Neural cell (in vitro differentiated cells): ENCODE measurements around the gene CCL2.

Experiments
- POLR2AphosphoS5 ChIP-seq: IDR thresholded peaks from 2 replicates; pipeline ENCODE4 v1.6.1; 2012
- SMC3 ChIP-seq: fragments of 450-650 bp; conservative IDR thresholded peaks from 2 replicates; pipeline ENCODE4 v1.6.1; 2014; ENCODE audit warnings: antibody characterized with exemption, mild to moderate bottlenecking, moderate library complexity; ENCODE audit not compliant: poor library complexity
- TAF1 ChIP-seq: IDR thresholded peaks from 2 replicates; pipeline ENCODE4 v1.6.1; 2012; ENCODE audit warnings: low read depth
- TF ChIP-seq, protein P1 (sequence below): fragments of 450-650 bp; IDR thresholded peaks from 2 replicates; pipeline ENCODE4 v1.5.1; 2014; ENCODE audit warnings: antibody characterized with exemption, mild to moderate bottlenecking, moderate library complexity; ENCODE audit not compliant: poor library complexity, severe bottlenecking

DNA sequence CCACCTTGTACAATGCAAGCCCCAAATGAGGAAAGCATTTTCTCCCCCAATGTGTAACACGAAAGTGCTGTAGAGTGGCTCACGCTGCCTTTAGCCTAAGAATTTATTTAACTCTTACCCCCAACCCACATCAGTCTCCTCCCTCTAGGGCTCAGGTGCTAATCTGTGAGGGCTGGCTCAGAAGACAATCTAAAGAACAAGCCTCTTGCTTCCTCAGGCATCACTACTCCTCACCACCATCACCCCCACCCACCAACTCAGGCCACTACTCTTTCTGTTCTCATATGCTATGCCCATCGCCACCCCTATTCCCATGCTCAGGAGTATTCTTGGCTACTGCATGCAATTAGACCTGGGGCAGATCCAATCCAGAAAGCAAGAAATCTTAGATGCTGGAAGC lies 3.9 kb upstream of the CCL2 start:
- TF ChIP-seq, protein P1, sequence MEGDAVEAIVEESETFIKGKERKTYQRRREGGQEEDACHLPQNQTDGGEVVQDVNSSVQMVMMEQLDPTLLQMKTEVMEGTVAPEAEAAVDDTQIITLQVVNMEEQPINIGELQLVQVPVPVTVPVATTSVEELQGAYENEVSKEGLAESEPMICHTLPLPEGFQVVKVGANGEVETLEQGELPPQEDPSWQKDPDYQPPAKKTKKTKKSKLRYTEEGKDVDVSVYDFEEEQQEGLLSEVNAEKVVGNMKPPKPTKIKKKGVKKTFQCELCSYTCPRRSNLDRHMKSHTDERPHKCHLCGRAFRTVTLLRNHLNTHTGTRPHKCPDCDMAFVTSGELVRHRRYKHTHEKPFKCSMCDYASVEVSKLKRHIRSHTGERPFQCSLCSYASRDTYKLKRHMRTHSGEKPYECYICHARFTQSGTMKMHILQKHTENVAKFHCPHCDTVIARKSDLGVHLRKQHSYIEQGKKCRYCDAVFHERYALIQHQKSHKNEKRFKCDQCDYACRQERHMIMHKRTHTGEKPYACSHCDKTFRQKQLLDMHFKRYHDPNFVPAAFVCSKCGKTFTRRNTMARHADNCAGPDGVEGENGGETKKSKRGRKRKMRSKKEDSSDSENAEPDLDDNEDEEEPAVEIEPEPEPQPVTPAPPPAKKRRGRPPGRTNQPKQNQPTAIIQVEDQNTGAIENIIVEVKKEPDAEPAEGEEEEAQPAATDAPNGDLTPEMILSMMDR = no peak
- no peak for TF ChIP-seq TAF1
- TF ChIP-seq SMC3 = no peak
- TF ChIP-seq POLR2AphosphoS5 = no peak
